Uterus (tissue), 4 donors: ENCODE results near the gene EPS8L1. TPM values are rescaled to one million over a fixed set of nuclear protein-coding genes. Genes with fewer than 3 reads are reported as not detected.

Experiments
- DNase-seq, 2 donors: peaks; one replicate each; pipeline ENCODE4 v3.0.0-alpha.2; 2019 to 2020
- H3K27ac ChIP-seq, 2 donors: fragments of 200-600 bp; sonication (generic); 1 replicate in 1 of 2; 2 replicates in 1 of 2; pipeline ENCODE4 v1.5.1; 2016 to 2018
- H3K27me3 ChIP-seq, 2 donors: fragments of 200-600 bp; sonication (generic); one replicate each; pipeline ENCODE4 v1.5.1; 2018 to 2019; ENCODE audit warnings: control low read depth in 1 of 2
- H3K36me3 ChIP-seq, 2 donors: fragments of 200-600 bp; sonication (generic); one replicate each; pipeline ENCODE4 v1.5.1; 2019; ENCODE audit warnings: control low read depth in 1 of 2
- H3K4me1 ChIP-seq, 2 donors: fragments of 200-600 bp; sonication (generic); one replicate each; pipeline ENCODE4 v1.5.1; 2018 to 2019; ENCODE audit warnings: control low read depth in 1 of 2
- H3K4me3 ChIP-seq, 2 donors: fragments of 200-600 bp; sonication (generic); 1 replicate in 1 of 2; 2 replicates in 1 of 2; pipeline ENCODE4 v1.5.1; 2018 to 2019; ENCODE audit warnings: mild to moderate bottlenecking in 1 of 2
- H3K9me3 ChIP-seq, 2 donors: fragments of 200-600 bp; sonication (generic); one replicate each; pipeline ENCODE4 v1.5.1; 2019; ENCODE audit warnings: control low read depth in 1 of 2
- POLR2A ChIP-seq, 2 donors: fragments of 450-650 bp; IDR thresholded peaks; one replicate each; pipeline ENCODE4 v1.6.1; 2016; ENCODE audit warnings: antibody characterized with exemption in 2 of 2, mild to moderate bottlenecking in 1 of 2, moderate library complexity in 1 of 2
- intact Hi-C: fragments of 100-400 bp; cut with DNase I; formaldehyde crosslinking; loops from one replicate; pipeline ENCODE4 v1.15.1; 2023; ENCODE audit warnings: low total_unique reads
- total RNA-seq, 4 donors: library from RNA; depleted of rRNA in 3 of 4; stranded (reverse); fragments of >200 nt in 3 of 4; gene quantifications; one replicate each; pipeline versions ENCODE4 v1.1.0 to v1.2.4, GENCODE V29; 2014 to 2023
- TF ChIP-seq, protein P1 (sequence below), 4 experiments: fragments of 200-600 bp in 2 of 4; fragments of 450-650 bp in 2 of 4; sonication (generic) in 2 of 4; IDR thresholded peaks; one replicate each; pipeline ENCODE4 v1.5.1; 2016 to 2019; ENCODE audit warnings: antibody characterized with exemption in 4 of 4, mild to moderate bottlenecking in 2 of 4, moderate library complexity in 1 of 4
- donor health status: DM: yes; HTN: yes; CAD: no.

EPS8L1 gene
- total RNA-seq, 4 donors from 2014 or later, result 4.2 to 22.4 (median 5.6) TPM; not detected in 1

DNA sequence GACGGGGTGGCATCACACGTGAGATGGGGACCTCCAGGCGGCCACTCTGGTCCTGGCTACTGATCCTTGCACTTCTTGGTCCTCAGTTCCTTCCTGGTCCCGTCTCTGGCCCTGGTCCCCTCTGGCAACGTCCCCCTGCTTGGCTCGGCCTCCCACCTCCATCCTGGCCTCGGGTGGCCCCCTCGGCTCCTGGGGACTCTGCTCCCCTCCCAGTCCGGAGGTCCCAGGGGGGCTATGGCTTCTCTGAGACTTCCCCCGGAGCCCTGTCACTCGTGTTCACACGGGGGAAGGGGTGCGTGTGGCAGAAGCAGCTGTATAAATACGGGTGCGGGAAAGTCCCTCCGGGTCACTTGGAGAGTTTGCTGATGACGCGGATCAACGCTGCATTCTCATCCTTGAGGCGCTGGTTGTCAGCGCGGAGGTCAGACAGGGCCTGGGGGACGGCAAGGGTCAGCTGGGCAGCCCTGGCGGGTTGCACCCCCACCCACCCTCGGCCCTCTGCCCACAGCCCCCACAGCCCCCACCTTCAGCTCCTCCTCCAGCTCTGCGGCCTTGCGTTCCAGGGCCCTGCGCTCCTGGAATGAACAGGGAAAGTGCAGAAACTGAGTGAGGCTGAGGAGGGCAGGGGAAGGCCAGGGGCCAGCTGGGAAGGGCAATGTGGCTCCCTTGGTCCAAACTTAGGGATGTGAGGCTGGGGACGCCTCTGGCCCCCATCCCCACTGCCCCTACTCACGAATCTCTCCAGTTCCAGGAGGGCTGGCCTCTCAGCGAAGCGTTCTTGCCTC lies 15.6 kb downstream of the EPS8L1 start:
- no peaks in the 10 kb centered on the region for H3K36me3 ChIP-seq
- H3K27me3 ChIP-seq, result no peaks in the 10 kb centered on the region
- no peaks in the 10 kb centered on the region for H3K9me3 ChIP-seq
- TF ChIP-seq POLR2A (IDR thresholded peaks at IDR 0.05), result no peak
- TF ChIP-seq, protein P1, sequence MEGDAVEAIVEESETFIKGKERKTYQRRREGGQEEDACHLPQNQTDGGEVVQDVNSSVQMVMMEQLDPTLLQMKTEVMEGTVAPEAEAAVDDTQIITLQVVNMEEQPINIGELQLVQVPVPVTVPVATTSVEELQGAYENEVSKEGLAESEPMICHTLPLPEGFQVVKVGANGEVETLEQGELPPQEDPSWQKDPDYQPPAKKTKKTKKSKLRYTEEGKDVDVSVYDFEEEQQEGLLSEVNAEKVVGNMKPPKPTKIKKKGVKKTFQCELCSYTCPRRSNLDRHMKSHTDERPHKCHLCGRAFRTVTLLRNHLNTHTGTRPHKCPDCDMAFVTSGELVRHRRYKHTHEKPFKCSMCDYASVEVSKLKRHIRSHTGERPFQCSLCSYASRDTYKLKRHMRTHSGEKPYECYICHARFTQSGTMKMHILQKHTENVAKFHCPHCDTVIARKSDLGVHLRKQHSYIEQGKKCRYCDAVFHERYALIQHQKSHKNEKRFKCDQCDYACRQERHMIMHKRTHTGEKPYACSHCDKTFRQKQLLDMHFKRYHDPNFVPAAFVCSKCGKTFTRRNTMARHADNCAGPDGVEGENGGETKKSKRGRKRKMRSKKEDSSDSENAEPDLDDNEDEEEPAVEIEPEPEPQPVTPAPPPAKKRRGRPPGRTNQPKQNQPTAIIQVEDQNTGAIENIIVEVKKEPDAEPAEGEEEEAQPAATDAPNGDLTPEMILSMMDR (IDR thresholded peaks at IDR 0.05), result no peak
- no peak for DNase-seq
- intact Hi-C loops, result no loop called here
- no peak overlapping the region for H3K4me3 ChIP-seq
- H3K27ac ChIP-seq, result no peak overlapping the region
- H3K4me1 ChIP-seq, result peaks cover 0 to 9% of the 10 kb centered on the region in 2 donors

DNA sequence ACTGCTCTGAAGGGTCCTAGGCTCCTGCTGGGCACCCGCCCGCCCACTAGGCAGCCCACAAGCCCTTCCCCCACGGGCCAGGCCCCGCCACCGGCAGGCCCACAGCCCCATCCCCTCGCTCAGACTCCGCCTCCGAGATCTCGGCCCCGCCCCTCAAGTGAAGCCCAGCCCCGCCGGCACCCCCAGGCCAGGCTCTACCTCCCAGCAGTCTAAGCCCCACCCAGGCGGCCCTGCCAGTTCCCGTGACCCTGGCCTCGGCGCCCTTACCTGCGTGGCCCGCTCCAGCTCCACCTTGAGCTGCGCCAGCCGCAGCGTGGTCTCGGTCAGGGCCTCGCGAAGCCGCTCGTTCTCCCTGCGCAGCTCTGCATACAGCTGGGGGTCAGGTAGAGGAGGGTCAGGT lies 16.3 kb downstream of the EPS8L1 start:
- Histone ChIP-seq H3K27ac (no peak overlapping the region), H3K27me3 (no peaks in the 10 kb centered on the region), H3K4me3 (no peak overlapping the region), H3K4me1 (peaks cover 0 to 9% of the 10 kb centered on the region in 2 donors), H3K36me3 (no peaks in the 10 kb centered on the region), H3K9me3 (no peaks in the 10 kb centered on the region)
- intact Hi-C loops, result no loop called here
- no peak for DNase-seq
- TF ChIP-seq, protein P1 (IDR thresholded peaks at IDR 0.05), result no peak
- no peak for TF ChIP-seq POLR2A (IDR thresholded peaks at IDR 0.05)

- no peaks in the 10 kb centered on the region for H3K9me3 ChIP-seq
- H3K4me1 ChIP-seq, result peaks cover 0 to 8% of the 10 kb centered on the region in 2 donors
- no peak for TF ChIP-seq POLR2A (IDR thresholded peaks at IDR 0.05)
- TF ChIP-seq, protein P1 (IDR thresholded peaks at IDR 0.05), result no peak
- DNase-seq, result no peak
- no peaks in the 10 kb centered on the region for H3K36me3 ChIP-seq
- no peaks in the 10 kb centered on the region for H3K27me3 ChIP-seq
- intact Hi-C loops, result no loop called here
- no peak overlapping the region for H3K4me3 ChIP-seq
- no peak overlapping the region for H3K27ac ChIP-seq
Measured at GRCh38 chr19:55092423-55093318, 17.0 kb downstream of the EPS8L1 start.

DNA sequence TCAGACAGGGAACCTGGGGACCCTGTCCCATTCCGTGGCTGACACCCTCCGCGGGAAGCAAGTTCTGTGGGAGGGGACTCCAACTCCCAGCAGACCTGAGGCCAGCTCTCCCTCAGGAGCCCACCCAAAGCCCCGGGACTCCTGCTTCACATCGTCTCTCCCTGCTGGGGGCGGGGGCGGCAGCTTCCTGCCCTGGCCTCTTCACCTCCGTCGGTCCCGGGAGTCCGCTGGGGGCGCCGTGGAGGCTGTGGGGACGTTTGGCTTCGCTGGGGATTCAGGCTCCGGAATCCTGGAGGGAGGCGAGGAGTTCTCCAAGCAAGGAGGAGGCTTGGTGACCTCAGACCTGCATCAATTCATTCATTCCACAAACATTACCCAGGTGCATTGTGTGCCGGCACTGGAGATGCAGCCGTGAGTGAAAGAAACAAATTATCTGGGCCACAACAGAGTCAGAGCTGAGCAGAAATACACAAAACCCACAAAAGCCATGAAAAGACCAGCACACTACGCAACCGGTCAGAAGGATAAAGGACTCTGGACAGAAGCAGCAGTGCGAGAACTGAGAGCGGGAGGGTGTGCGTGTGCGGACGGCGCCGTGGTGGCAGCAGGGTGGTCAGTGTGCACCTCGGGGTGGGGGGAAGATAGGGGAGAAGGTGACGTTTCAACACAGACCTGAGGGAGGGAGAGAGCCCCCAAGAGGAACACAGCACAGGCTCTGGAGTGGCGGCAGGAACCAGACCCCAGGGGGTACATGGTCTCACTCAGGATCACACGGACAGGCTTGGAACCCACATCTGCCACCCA lies 19.0 kb downstream of the EPS8L1 start:
- H3K36me3 ChIP-seq, result no peaks in the 10 kb centered on the region

More for the DNA sequence above, 19.0 kb downstream of the EPS8L1 start:
- no peak for DNase-seq
- no peaks in the 10 kb centered on the region for H3K9me3 ChIP-seq
- TF ChIP-seq, protein P1 (IDR thresholded peaks at IDR 0.05), result no peak
- TF ChIP-seq POLR2A (IDR thresholded peaks at IDR 0.05), result no peak
- no peak overlapping the region for H3K27ac ChIP-seq
- no peak overlapping the region for H3K4me3 ChIP-seq
- intact Hi-C loops, result no loop called here
- no peaks in the 10 kb centered on the region for H3K27me3 ChIP-seq
- no peaks in the 10 kb centered on the region for H3K4me1 ChIP-seq
